Smooth muscle cell (in vitro differentiated cells): ENCODE results near the gene GRK1. TPM values are rescaled to one million over a fixed set of nuclear protein-coding genes. Genes with fewer than 3 reads are reported as not detected.

Experiments used
- DNase-seq: peaks from one replicate; lab custom pipeline; 2025; ENCODE audit not compliant: unreplicated experiment; lab: John Stamatoyannopoulos, UW
- H2AFZ ChIP-seq: fragments of 200-600 bp; sonication (generic); 2 replicates; pipeline ENCODE4 v1.6.0; 2016; ENCODE audit warnings: antibody characterized with exemption, low read depth, mild to moderate bottlenecking
- H3F3A ChIP-seq: fragments of 200-600 bp; sonication (generic); 2 replicates; pipeline ENCODE4 v1.6.0; 2017; ENCODE audit warnings: antibody characterized with exemption, low read depth
- H3K27ac ChIP-seq: fragments of 200-600 bp; sonication (generic); 2 replicates; pipeline ENCODE4 v1.5.1; 2016; ENCODE audit warnings: low read depth, mild to moderate bottlenecking
- H3K27me3 ChIP-seq: fragments of 200-600 bp; sonication (generic); 2 replicates; pipeline ENCODE4 v1.6.1; 2016; ENCODE audit warnings: low read depth, mild to moderate bottlenecking
- H3K36me3 ChIP-seq: fragments of 200-600 bp; sonication (generic); 2 replicates; pipeline ENCODE4 v1.5.1; 2016; ENCODE audit warnings: low read depth
- H3K4me1 ChIP-seq: fragments of 200-600 bp; sonication (generic); 2 replicates; pipeline ENCODE4 v1.5.1; 2016; ENCODE audit warnings: low read depth
- H3K4me2 ChIP-seq: fragments of 200-600 bp; sonication (generic); 2 replicates; pipeline ENCODE4 v1.6.0; 2016; ENCODE audit warnings: mild to moderate bottlenecking
- H3K4me3 ChIP-seq: fragments of 200-600 bp; sonication (generic); 2 replicates; pipeline ENCODE4 v1.5.1; 2016; ENCODE audit warnings: mild to moderate bottlenecking
- H3K79me2 ChIP-seq: fragments of 200-600 bp; sonication (generic); 2 replicates; pipeline ENCODE4 v1.6.0; 2016; ENCODE audit warnings: low read depth, mild to moderate bottlenecking
- H3K9ac ChIP-seq: fragments of 200-600 bp; sonication (generic); 2 replicates; pipeline ENCODE4 v1.6.0; 2016; ENCODE audit warnings: low read depth
- H3K9me3 ChIP-seq: fragments of 200-600 bp; sonication (generic); replicated peaks from 2 replicates; pipeline ENCODE4 v1.5.1; 2016; ENCODE audit warnings: low read depth
- H4K20me1 ChIP-seq: fragments of 200-600 bp; sonication (generic); 2 replicates; pipeline ENCODE4 v1.6.0; 2016; ENCODE audit warnings: low read depth
- WGBS: methylation state at CpG from one replicate; pipeline ENCODE4 v1.1.7; 2016; ENCODE audit warnings: low lambda C conversion rate; 5-methylcytosine and 5-hydroxymethylcytosine counted together
- polyA plus RNA-seq: library from polyadenylated mRNA; unstranded; fragments of >200 nt; fragmentation: Nextera tagmentation; extraction: Ambion mirVana; gene quantifications from 2 replicates; pipeline ENCODE4 v1.2.1, GENCODE V29; 2016
- total RNA-seq: library from RNA; depleted of rRNA; stranded (reverse); fragments of >200 nt; gene quantifications from 2 replicates; pipeline ENCODE4 v1.2.3, GENCODE V29; 2014
- TF ChIP-seq, protein P1 (sequence below): fragments of 200-600 bp; sonication (generic); IDR thresholded peaks from 2 replicates; pipeline ENCODE4 v1.5.1; 2017; ENCODE audit warnings: borderline replicate concordance, mild to moderate bottlenecking, antibody characterized with exemption; ENCODE audit not compliant: insufficient read depth, poor library complexity, severe bottlenecking

The GRK1 gene
- total and polyA plus RNA-seq, 2 experiments from 2014 or later, result not detected

DNA sequence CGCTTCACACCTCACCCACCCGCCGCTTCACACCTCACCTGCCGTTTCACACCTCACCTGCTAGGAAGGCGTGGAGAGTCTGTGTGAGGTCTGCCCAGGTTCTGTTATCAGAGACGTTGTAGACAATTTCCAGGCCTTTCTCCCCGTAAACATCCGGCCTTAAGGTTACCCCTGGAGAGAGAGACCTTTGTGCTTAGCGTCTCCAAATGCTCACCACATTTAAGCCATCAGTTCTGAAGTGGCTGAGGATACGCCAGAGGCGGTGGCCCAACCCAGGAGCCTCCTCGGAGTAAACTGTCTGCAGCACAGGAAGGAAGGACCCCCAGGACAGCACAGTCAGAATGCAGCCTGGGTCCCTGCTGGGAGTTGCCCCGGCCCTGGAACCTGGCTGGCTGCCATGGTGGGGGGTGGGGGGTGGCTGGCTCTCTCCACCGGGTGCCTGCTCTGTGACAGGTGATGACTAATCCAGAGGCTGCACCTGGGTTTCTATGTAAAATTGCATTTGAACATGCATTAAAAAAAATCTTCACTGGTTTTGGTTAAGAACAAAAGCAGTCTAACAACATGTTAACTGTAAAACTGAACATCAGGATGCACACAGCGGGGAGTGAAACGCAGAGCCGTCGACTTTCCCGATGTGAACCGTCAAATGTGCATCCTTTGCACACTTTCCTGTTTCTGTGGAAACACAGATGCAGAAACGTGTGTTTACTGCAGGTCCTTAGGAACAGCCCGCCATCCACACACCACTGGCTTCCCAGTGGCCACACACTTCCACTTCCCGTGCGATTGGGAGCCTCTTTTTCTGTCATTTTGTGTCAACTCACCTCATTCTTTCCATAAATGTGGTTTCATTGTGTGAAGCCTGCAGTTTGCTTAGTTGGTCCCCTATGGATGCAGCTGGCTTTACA is 13.5 kb upstream of the GRK1 start:
- DNase-seq, result no peak
- no peaks in the 10 kb centered on the region for H3K27me3 ChIP-seq
- no peaks in the 10 kb centered on the region for H3F3A ChIP-seq
- H4K20me1 ChIP-seq, result no peaks in the 10 kb centered on the region
- no peak overlapping the region for H3K27ac ChIP-seq
- no peak overlapping the region for H3K4me2 ChIP-seq
- TF ChIP-seq, protein P1, sequence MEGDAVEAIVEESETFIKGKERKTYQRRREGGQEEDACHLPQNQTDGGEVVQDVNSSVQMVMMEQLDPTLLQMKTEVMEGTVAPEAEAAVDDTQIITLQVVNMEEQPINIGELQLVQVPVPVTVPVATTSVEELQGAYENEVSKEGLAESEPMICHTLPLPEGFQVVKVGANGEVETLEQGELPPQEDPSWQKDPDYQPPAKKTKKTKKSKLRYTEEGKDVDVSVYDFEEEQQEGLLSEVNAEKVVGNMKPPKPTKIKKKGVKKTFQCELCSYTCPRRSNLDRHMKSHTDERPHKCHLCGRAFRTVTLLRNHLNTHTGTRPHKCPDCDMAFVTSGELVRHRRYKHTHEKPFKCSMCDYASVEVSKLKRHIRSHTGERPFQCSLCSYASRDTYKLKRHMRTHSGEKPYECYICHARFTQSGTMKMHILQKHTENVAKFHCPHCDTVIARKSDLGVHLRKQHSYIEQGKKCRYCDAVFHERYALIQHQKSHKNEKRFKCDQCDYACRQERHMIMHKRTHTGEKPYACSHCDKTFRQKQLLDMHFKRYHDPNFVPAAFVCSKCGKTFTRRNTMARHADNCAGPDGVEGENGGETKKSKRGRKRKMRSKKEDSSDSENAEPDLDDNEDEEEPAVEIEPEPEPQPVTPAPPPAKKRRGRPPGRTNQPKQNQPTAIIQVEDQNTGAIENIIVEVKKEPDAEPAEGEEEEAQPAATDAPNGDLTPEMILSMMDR, result no peak
- H3K36me3 ChIP-seq, result no peaks in the 10 kb centered on the region
- WGBS, result 89% methylated on average over 24 of the region's 24 CpGs
- H3K9ac ChIP-seq, result no peak overlapping the region
- no peaks in the 10 kb centered on the region for H3K9me3 ChIP-seq
- H2AFZ ChIP-seq, result no peak overlapping the region
- no peak overlapping the region for H3K4me3 ChIP-seq
- H3K4me1 ChIP-seq, result no peaks in the 10 kb centered on the region
- no peaks in the 10 kb centered on the region for H3K79me2 ChIP-seq

DNA sequence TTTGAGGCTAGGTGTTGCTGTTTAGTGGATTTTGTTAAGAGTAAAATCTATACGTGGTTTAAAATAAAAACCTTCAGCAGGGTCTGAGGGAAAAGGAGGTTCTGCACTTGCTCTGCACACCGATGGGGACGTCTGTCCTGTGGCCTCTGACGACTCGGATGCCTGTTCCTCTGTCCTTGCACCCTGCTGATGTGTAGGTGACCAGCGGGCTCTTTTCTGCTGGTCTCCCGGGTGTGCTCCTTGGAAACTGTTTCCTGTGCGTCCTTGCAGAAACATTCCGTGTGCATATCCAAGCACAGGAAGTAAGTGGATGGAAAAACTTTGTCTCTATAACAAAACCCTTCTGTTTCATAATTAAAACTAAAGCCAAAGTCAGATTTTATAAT is 12.9 kb upstream of the GRK1 start:
- WGBS, result 85% methylated on average over 9 of the region's 9 CpGs
- Histone ChIP-seq H3K4me3 (no peak overlapping the region), H3K27ac (no peak overlapping the region), H4K20me1 (no peaks in the 10 kb centered on the region), H2AFZ (no peak overlapping the region), H3K27me3 (no peaks in the 10 kb centered on the region), H3K4me1 (no peaks in the 10 kb centered on the region), H3F3A (no peaks in the 10 kb centered on the region), H3K4me2 (no peak overlapping the region), H3K79me2 (no peaks in the 10 kb centered on the region), H3K36me3 (no peaks in the 10 kb centered on the region), H3K9me3 (no peaks in the 10 kb centered on the region), H3K9ac (no peak overlapping the region)
- DNase-seq, result no peak
- TF ChIP-seq, protein P1, result no peak

DNA sequence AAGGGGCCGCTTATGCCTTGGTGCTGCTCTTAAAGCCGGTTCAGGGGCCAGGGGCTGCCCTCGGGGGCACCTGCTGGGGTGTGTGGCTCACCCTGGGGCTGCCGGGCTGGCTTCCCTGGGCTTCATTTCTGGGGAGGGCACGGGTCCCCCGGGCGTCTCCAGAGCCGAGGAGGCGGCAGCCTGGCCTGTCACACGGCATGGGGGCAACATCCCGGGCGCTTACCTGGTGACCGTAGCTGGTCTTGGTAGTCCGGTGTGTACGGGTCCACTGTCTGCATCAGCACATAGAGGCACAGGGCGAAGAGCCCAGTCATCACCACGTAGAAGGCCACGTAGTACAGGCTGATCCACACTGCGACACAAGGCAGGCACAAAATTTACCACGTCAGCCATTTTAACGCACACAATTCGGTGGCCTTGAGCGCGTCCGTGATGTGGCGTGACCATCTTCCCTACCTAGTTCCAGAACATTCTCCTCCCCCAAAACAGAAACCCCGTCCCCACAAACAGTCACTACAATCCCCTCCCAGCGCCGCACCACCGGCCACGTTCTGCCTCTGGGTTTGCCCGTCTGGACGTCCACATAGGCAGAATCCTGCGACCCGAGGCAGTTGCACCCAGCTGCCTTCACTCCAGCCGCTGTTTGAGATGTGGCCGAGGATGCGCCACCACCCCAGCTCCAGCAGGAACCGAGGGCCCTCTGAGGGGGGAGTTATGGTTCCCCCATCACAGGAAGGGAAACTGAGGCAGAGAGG is 12.3 kb upstream of the GRK1 start:
- no peaks in the 10 kb centered on the region for H3K9me3 ChIP-seq
- no peaks in the 10 kb centered on the region for H3K27me3 ChIP-seq
- no peak overlapping the region for H3K27ac ChIP-seq
- no peaks in the 10 kb centered on the region for H3K36me3 ChIP-seq
- TF ChIP-seq, protein P1, result no peak
- DNase-seq, result no peak
- WGBS, result 95% methylated on average over 36 of the region's 39 CpGs
- no peaks in the 10 kb centered on the region for H3K79me2 ChIP-seq
- no peaks in the 10 kb centered on the region for H3K4me1 ChIP-seq
- H4K20me1 ChIP-seq, result no peaks in the 10 kb centered on the region
- no peak overlapping the region for H3K9ac ChIP-seq
- no peak overlapping the region for H3K4me2 ChIP-seq
- H2AFZ ChIP-seq, result no peak overlapping the region
- H3K4me3 ChIP-seq, result no peak overlapping the region
- H3F3A ChIP-seq, result no peaks in the 10 kb centered on the region
